ENCODE results near the gene PAQR9. TPM values are rescaled to one million over a fixed set of nuclear protein-coding genes. Genes with fewer than 3 reads are reported as not detected.

Gene PAQR9
- total and polyA plus RNA-seq, 7 donors = not detected

- H3K27me3 ChIP-seq = peaks cover 0 to 12% (median 1%) of the 10 kb centered on the region in 3 donors
- no peaks in the 10 kb centered on the region for H3K9me3 ChIP-seq
- no peak overlapping the region for H3K27ac ChIP-seq
- TF ChIP-seq, protein P1, sequence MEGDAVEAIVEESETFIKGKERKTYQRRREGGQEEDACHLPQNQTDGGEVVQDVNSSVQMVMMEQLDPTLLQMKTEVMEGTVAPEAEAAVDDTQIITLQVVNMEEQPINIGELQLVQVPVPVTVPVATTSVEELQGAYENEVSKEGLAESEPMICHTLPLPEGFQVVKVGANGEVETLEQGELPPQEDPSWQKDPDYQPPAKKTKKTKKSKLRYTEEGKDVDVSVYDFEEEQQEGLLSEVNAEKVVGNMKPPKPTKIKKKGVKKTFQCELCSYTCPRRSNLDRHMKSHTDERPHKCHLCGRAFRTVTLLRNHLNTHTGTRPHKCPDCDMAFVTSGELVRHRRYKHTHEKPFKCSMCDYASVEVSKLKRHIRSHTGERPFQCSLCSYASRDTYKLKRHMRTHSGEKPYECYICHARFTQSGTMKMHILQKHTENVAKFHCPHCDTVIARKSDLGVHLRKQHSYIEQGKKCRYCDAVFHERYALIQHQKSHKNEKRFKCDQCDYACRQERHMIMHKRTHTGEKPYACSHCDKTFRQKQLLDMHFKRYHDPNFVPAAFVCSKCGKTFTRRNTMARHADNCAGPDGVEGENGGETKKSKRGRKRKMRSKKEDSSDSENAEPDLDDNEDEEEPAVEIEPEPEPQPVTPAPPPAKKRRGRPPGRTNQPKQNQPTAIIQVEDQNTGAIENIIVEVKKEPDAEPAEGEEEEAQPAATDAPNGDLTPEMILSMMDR (IDR thresholded peaks at IDR 0.05) = no peak
- TF ChIP-seq EP300 (IDR thresholded peaks at IDR 0.05) (no peak), POLR2AphosphoS5 (IDR thresholded peaks at IDR 0.05) (no peak), POLR2A (IDR thresholded peaks at IDR 0.05) (no peak)
- DNase-seq = no peak
- no peak overlapping the region for H3K4me3 ChIP-seq
- 60 to 80% methylated on average over 8 of the region's 8 CpGs for WGBS, 2 donors
- H3K36me3 ChIP-seq = no peaks in the 10 kb centered on the region
- no peaks in the 10 kb centered on the region for H3K4me1 ChIP-seq
- intact Hi-C loops (cut with DNase I) = no loop called here
These were observed 10.9 kb downstream of the PAQR9 start for GRCh38 chr3:142952272-142953193.

- no peak for DNase-seq
- no peak overlapping the region for H3K4me3 ChIP-seq
- H3K27me3 ChIP-seq = peaks cover 0 to 15% (median 8%) of the 10 kb centered on the region in 3 donors
- H3K27ac ChIP-seq = no peak overlapping the region
- H3K9me3 ChIP-seq = no peaks in the 10 kb centered on the region
- peaks cover 0 to 4% (median 0%) of the 10 kb centered on the region in 4 donors for H3K4me1 ChIP-seq
- intact Hi-C loops (cut with DNase I) = no loop called here
- WGBS, 2 donors = 90 to 95% methylated on average over 2 of the region's 2 CpGs
- H3K36me3 ChIP-seq = no peaks in the 10 kb centered on the region
- no peak for TF ChIP-seq EP300 (IDR thresholded peaks at IDR 0.05)
- TF ChIP-seq POLR2AphosphoS5 (IDR thresholded peaks at IDR 0.05) = no peak
- no peak for TF ChIP-seq POLR2A (IDR thresholded peaks at IDR 0.05)
- TF ChIP-seq, protein P1 (IDR thresholded peaks at IDR 0.05) = no peak
These were observed 11.7 kb downstream of the PAQR9 start for GRCh38 chr3:142951794-142952193.

GRCh38 chr3:142950972-142951371 lies 12.5 kb downstream of the PAQR9 start:
- Histone ChIP-seq H3K27me3 (peaks cover 0 to 17% (median 12%) of the 10 kb centered on the region in 3 donors), H3K4me1 (peaks cover 0 to 4% (median 0%) of the 10 kb centered on the region in 4 donors), H3K27ac (no peak overlapping the region), H3K4me3 (no peak overlapping the region), H3K9me3 (no peaks in the 10 kb centered on the region), H3K36me3 (no peaks in the 10 kb centered on the region)
- WGBS, 2 donors = 95 to 97% methylated on average over 1 of the region's 1 CpG
- DNase-seq = no peak
- TF ChIP-seq EP300 (IDR thresholded peaks at IDR 0.05) (no peak), POLR2A (IDR thresholded peaks at IDR 0.05) (no peak), POLR2AphosphoS5 (IDR thresholded peaks at IDR 0.05) (no peak)
- TF ChIP-seq, protein P1 (IDR thresholded peaks at IDR 0.05) = no peak
- intact Hi-C loops (cut with DNase I) = no loop called here

DNA sequence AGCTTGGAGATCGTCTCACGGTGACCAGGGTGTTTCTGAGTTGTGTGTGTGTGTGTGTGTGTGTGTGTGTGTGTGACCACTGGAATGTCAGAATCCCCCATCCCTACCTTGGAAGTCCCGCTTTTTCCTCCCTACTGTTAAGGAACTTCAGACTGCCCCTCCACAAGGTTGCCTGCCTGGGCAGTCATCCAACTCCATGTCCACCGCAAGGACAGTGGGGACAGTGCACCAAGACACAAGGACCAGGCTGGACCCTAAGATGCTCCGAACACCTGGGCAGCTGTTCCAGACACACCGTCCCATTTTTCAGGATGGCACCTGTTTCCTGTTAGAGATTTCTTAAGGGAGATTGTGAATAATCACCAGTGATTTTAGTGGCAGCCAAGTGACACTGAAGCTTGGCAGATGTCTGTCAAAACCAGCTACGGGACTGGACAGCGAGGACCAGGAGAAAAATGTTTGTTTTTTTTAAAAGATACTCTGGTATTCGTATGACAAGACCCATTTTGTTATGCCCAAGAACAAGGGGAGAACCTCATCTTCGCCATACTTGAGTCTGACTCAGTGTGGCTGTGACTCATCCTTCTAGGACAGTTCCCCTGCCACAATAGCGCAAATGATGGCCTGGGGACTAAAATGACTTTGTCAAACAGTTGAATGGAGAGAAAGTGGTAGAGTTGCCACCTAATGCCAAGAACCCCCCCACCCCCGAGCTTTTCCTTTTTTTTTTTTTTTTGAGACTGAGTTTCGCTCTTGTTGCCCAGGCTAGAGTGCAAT lies 15.5 kb downstream of the PAQR9 start:
- no peak overlapping the region for H3K27ac ChIP-seq
- no peaks in the 10 kb centered on the region for H3K36me3 ChIP-seq
- TF ChIP-seq POLR2A (IDR thresholded peaks at IDR 0.05) (no peak), POLR2AphosphoS5 (IDR thresholded peaks at IDR 0.05) (no peak), EP300 (IDR thresholded peaks at IDR 0.05) (no peak)
- TF ChIP-seq, protein P1 (IDR thresholded peaks at IDR 0.05) = no peak
- H3K4me3 ChIP-seq = no peak overlapping the region
- intact Hi-C loops (cut with DNase I) = no loop called here
- peaks cover 0 to 4% (median 0%) of the 10 kb centered on the region in 4 donors for H3K4me1 ChIP-seq
- 84% methylated on average over 13 of the region's 13 CpGs for WGBS, 2 donors
- H3K9me3 ChIP-seq = no peaks in the 10 kb centered on the region
- H3K27me3 ChIP-seq = peaks cover 0 to 17% (median 12%) of the 10 kb centered on the region in 3 donors
- DNase-seq = no peak
